H9 (cell line): ENCODE measurements around the gene ACTN4. TPM values are rescaled to one million over a fixed set of nuclear protein-coding genes. Genes with fewer than 3 reads are reported as not detected.

Source experiments
- DNase-seq: peaks from one replicate; pipeline ENCODE4 v3.0.0-alpha.2; 2017
- H2AFZ ChIP-seq: one replicate; pipeline ENCODE4 v1.6.1; 2013; ENCODE audit warnings: mild to moderate bottlenecking, low read length, control low read depth, moderate library complexity
- H2AK5ac ChIP-seq: 2 replicates; pipeline ENCODE4 v1.6.1; 2013; ENCODE audit warnings: low read length, control low read depth, mixed read lengths; ENCODE audit not compliant: insufficient read length
- H2BK120ac ChIP-seq: one replicate; pipeline ENCODE4 v1.6.1; 2013; ENCODE audit warnings: low read depth, mild to moderate bottlenecking, low read length, control low read depth, inconsistent platforms; ENCODE audit not compliant: poor library complexity, severe bottlenecking
- H2BK12ac ChIP-seq: 2 replicates; pipeline ENCODE4 v1.6.1; 2013; ENCODE audit warnings: low read length, control low read depth, mixed read lengths, low read depth; ENCODE audit not compliant: insufficient read length
- H2BK15ac ChIP-seq: 2 replicates; pipeline ENCODE4 v1.6.1; 2013; ENCODE audit warnings: low read depth, low read length, control low read depth
- H2BK20ac ChIP-seq: one replicate; pipeline ENCODE4 v1.6.1; 2013; ENCODE audit warnings: low read depth, mild to moderate bottlenecking, low read length, control low read depth, inconsistent platforms; ENCODE audit not compliant: poor library complexity, severe bottlenecking
- H2BK5ac ChIP-seq: 2 replicates; pipeline ENCODE4 v1.6.1; 2013; ENCODE audit warnings: low read length, control low read depth, mixed read lengths; ENCODE audit not compliant: insufficient read length
- H3K14ac ChIP-seq: 2 replicates; pipeline ENCODE4 v1.6.1; 2013; ENCODE audit warnings: low read length, control low read depth; ENCODE audit not compliant: insufficient read depth
- H3K18ac ChIP-seq: 2 replicates; pipeline ENCODE4 v1.6.1; 2013; ENCODE audit warnings: low read depth, mild to moderate bottlenecking, mixed read lengths, low read length, control low read depth; ENCODE audit not compliant: insufficient read length
- H3K23ac ChIP-seq: 2 replicates; pipeline ENCODE4 v1.6.1; 2013; ENCODE audit warnings: low read length, control low read depth, mixed read lengths, low read depth; ENCODE audit not compliant: insufficient read length
- H3K23me2 ChIP-seq: 2 replicates; pipeline ENCODE4 v1.6.1; 2013; ENCODE audit warnings: low read depth, mild to moderate bottlenecking, mixed read lengths, low read length, control low read depth; ENCODE audit not compliant: insufficient read length, poor library complexity, severe bottlenecking
- H3K27ac ChIP-seq: 2 replicates; pipeline ENCODE4 v1.5.1; 2013; ENCODE audit warnings: low read length, control low read depth, mixed read lengths, low read depth; ENCODE audit not compliant: insufficient read length
- H3K27me3 ChIP-seq: 2 replicates; pipeline ENCODE4 v1.6.1; 2013; ENCODE audit warnings: low read length, control low read depth, inconsistent platforms; ENCODE audit not compliant: insufficient read depth
- H3K4ac ChIP-seq: 2 replicates; pipeline ENCODE4 v1.6.1; 2013; ENCODE audit warnings: low read depth, mild to moderate bottlenecking, control low read depth, inconsistent platforms, low read length, moderate library complexity
- H3K4me1 ChIP-seq: 2 replicates; pipeline ENCODE4 v1.6.1; 2013; ENCODE audit warnings: low read length, control low read depth, inconsistent platforms; ENCODE audit not compliant: insufficient read depth
- H3K4me2 ChIP-seq: 2 replicates; pipeline ENCODE4 v1.6.1; 2013; ENCODE audit warnings: low read length, control low read depth, mixed read lengths; ENCODE audit not compliant: insufficient read length, insufficient read depth
- H3K56ac ChIP-seq: 2 replicates; pipeline ENCODE4 v1.6.1; 2013; ENCODE audit warnings: low read depth, mild to moderate bottlenecking, mixed read lengths, low read length, control low read depth; ENCODE audit not compliant: insufficient read length
- H3K79me1 ChIP-seq: 2 replicates; pipeline ENCODE4 v1.6.1; 2013; ENCODE audit warnings: low read depth, mild to moderate bottlenecking, moderate library complexity, low read length, control low read depth, inconsistent platforms; ENCODE audit not compliant: insufficient read depth, poor library complexity, severe bottlenecking
- H3K79me2 ChIP-seq: 2 replicates; pipeline ENCODE4 v1.6.1; 2013; ENCODE audit warnings: low read length, control low read depth, inconsistent platforms; ENCODE audit not compliant: insufficient read depth
- H3K9ac ChIP-seq: 2 replicates; pipeline ENCODE4 v1.6.1; 2013; ENCODE audit warnings: low read length, control low read depth, mixed read lengths; ENCODE audit not compliant: insufficient read length; ENCODE audit errors: extremely low read depth
- H3K9me3 ChIP-seq: one replicate; pipeline ENCODE4 v1.6.1; 2013; ENCODE audit warnings: low read depth, low read length, inconsistent platforms; ENCODE audit not compliant: control insufficient read depth
- H3T11ph ChIP-seq: one replicate; pipeline ENCODE4 v1.6.1; 2013; ENCODE audit warnings: mild to moderate bottlenecking, low read length, control low read depth, inconsistent platforms
- H4K20me1 ChIP-seq: one replicate; pipeline ENCODE4 v1.6.1; 2013; ENCODE audit not compliant: control insufficient read depth, insufficient read length, insufficient read depth
- H4K5ac ChIP-seq: 2 replicates; pipeline ENCODE4 v1.6.1; 2013; ENCODE audit warnings: low read depth, mild to moderate bottlenecking, mixed read lengths, low read length, control low read depth; ENCODE audit not compliant: insufficient read length
- H4K8ac ChIP-seq: replicated peaks from 2 replicates; pipeline ENCODE4 v1.6.1; 2013; ENCODE audit warnings: low read length, control low read depth, mixed read lengths, low read depth; ENCODE audit not compliant: insufficient read length
- H4K91ac ChIP-seq: 2 replicates; pipeline ENCODE4 v1.6.1; 2013; ENCODE audit warnings: low read depth, mild to moderate bottlenecking, moderate library complexity, mixed read lengths, low read length, control low read depth; ENCODE audit not compliant: insufficient read length
- H3K27ac Mint-ChIP-seq, 3 experiments: 2 replicates in 2 of 3; 3 replicates in 1 of 3; pipeline ENCODE4 v1.8.0; 2020 to 2021; ENCODE audit warnings: mixed read lengths in 3 of 3, mild to moderate bottlenecking in 1 of 3, moderate library complexity in 1 of 3
- H3K27me3 Mint-ChIP-seq: 2 replicates; pipeline ENCODE4 v1.8.0; 2021; ENCODE audit warnings: low read depth, mild to moderate bottlenecking, moderate library complexity, mixed read lengths
- H3K36me3 Mint-ChIP-seq, 3 experiments: 2 replicates in 2 of 3; 3 replicates in 1 of 3; pipeline ENCODE4 v1.8.0; 2020 to 2021; ENCODE audit warnings: low read depth in 3 of 3, mixed read lengths in 3 of 3; ENCODE audit not compliant: insufficient read depth in 1 of 3
- H3K4me1 Mint-ChIP-seq, 2 experiments: 2 replicates each; pipeline ENCODE4 v1.8.0; 2020; ENCODE audit warnings: mixed read lengths in 2 of 2
- H3K4me3 Mint-ChIP-seq, 2 experiments: 2 replicates in 1 of 2; 3 replicates in 1 of 2; pipeline ENCODE4 v1.8.0; 2020 to 2021; ENCODE audit warnings: mild to moderate bottlenecking in 2 of 2, mixed read lengths in 2 of 2, moderate library complexity in 1 of 2
- H3K9me3 Mint-ChIP-seq, 2 experiments: 2 replicates in 1 of 2; 3 replicates in 1 of 2; pipeline ENCODE4 v1.8.0; 2020; ENCODE audit warnings: mild to moderate bottlenecking in 2 of 2, mixed read lengths in 2 of 2, moderate library complexity in 1 of 2
- WGBS: extraction: QIAGEN DNeasy Blood & Tissue Kit; methylation state at CpG from one replicate; pipeline ENCODE4 v1.1.7; 2013; ENCODE audit warnings: missing lambda C conversion rate, low lambda C conversion rate, mixed read lengths; ENCODE audit not compliant: insufficient read length; ENCODE audit errors: extremely low coverage; 5-methylcytosine and 5-hydroxymethylcytosine counted together
- total RNA-seq: library from RNA; stranded (reverse); gene quantifications from 2 replicates; pipeline ENCODE4 v1.2.1, GENCODE V29; 2021
- TF ChIP-seq, protein P1 (sequence below): fragments of 200-600 bp; sonication (generic); conservative IDR thresholded peaks from 3 replicates; pipeline ENCODE4 v1.8.0; 2021; ENCODE audit warnings: antibody characterized with exemption, mild to moderate bottlenecking

The ACTN4 gene
- total RNA-seq, 1 experiment from 2014 or later = 369 TPM

DNA sequence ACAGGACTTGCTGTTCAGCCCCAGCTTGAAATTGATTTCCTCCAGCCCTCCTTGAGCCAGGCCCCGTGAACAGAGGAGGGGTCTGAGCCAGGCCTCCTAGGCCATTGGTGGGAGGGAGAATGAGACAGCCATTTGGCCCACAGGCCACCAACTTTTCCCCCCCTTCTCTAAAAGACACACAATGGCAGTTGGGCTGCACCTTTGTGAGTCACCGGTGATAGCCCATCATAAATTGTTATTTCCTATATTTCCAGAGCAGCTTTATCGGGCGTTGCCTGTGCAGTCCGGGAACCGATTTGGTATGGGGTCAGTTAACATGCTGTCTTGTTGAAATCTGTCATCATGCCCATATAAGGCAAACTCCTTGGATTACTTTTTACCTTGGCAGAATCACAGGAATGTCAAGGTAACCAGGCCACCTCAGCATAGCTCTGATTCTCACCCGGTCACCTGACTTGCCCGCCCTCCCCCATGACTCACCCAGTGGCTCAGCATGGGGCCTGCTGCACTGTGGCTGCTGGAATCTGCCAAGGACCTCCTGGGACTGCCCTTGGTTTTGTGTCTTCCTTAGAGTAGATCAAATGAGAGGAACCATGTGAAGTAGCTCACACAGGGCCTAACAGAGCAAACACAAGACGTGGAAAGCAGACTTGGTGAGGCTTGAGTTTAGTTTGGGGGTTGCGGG lies 36.1 kb downstream of the ACTN4 start:
- no peak overlapping the region for H3K56ac ChIP-seq
- H2BK5ac ChIP-seq = peak overlapping the region; percentile 84
- H3K4ac ChIP-seq = peak overlapping the region; percentile 95
- peak overlapping the region; percentile 86 for H3T11ph ChIP-seq
- H2BK15ac ChIP-seq = no peak overlapping the region
- H3K9ac ChIP-seq = peak overlapping the region; percentile 34
- H2AK5ac ChIP-seq = peak overlapping the region; percentile 21
- H4K20me1 ChIP-seq = no peaks in the 10 kb centered on the region
- peak overlapping the region; percentile 78 for H2BK12ac ChIP-seq
- Mint-ChIP-seq H3K27me3 (no peaks in the 10 kb centered on the region), H3K9me3 (peaks cover 0 to 4% of the 10 kb centered on the region in 2 experiments; a peak in 3 of 5 replicates), H3K36me3 (peaks cover 22 to 44% (median 31%) of the 10 kb centered on the region in 3 experiments; a peak in 6 of 7 replicates), H3K4me1 (peaks cover 60 to 70% of the 10 kb centered on the region in 2 experiments), H3K4me3 (peak overlapping the region; percentile 16 to 54; a peak in 4 of 5 replicates), H3K27ac (peak overlapping the region; percentile 97 to 100 (median 98))
- peak overlapping the region; percentile 97 for H3K18ac ChIP-seq
- H3K9me3 ChIP-seq = no peaks in the 10 kb centered on the region
- peaks cover 25% of the 10 kb centered on the region; the same call in 1 of the 2 replicates for H3K79me2 ChIP-seq
- peak overlapping the region; percentile 47 for H4K5ac ChIP-seq
- H3K4me1 ChIP-seq = peaks cover 15% of the 10 kb centered on the region; the same call in 1 of the 2 replicates
- H3K4me2 ChIP-seq = no peak overlapping the region
- peak; percentile 96 for DNase-seq
- no peak overlapping the region for H2BK20ac ChIP-seq
- TF ChIP-seq, protein P1, sequence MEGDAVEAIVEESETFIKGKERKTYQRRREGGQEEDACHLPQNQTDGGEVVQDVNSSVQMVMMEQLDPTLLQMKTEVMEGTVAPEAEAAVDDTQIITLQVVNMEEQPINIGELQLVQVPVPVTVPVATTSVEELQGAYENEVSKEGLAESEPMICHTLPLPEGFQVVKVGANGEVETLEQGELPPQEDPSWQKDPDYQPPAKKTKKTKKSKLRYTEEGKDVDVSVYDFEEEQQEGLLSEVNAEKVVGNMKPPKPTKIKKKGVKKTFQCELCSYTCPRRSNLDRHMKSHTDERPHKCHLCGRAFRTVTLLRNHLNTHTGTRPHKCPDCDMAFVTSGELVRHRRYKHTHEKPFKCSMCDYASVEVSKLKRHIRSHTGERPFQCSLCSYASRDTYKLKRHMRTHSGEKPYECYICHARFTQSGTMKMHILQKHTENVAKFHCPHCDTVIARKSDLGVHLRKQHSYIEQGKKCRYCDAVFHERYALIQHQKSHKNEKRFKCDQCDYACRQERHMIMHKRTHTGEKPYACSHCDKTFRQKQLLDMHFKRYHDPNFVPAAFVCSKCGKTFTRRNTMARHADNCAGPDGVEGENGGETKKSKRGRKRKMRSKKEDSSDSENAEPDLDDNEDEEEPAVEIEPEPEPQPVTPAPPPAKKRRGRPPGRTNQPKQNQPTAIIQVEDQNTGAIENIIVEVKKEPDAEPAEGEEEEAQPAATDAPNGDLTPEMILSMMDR = no peak
- no peak overlapping the region for H3K23ac ChIP-seq
- H3K27ac ChIP-seq = peak overlapping the region; percentile 86
- H4K8ac ChIP-seq = no peak overlapping the region
- H3K14ac ChIP-seq = peak overlapping the region; percentile 93; the same call in 1 of the 2 replicates
- WGBS = no CpG with 5 or more reads among the region's 10 CpGs
- H3K27me3 ChIP-seq = no peaks in the 10 kb centered on the region
- no peaks in the 10 kb centered on the region for H3K23me2 ChIP-seq
- no peaks in the 10 kb centered on the region for H3K79me1 ChIP-seq
- peak overlapping the region; percentile 60 for H4K91ac ChIP-seq
- no peak overlapping the region for H2AFZ ChIP-seq
- peak overlapping the region; percentile 99 for H2BK120ac ChIP-seq
